Activated T-helper 1 cell treated with Interleukin-2 at 50 U/mL for 16 hours (primary cell): ENCODE measurements around the gene TRAF4.
A peak's percentile ranks its signal among the peaks of the same experiment; 100 is the strongest.
"Not testable (repeated sequence)": the region's sequence is repeated elsewhere in the genome, so short reads cannot be mapped to it uniquely, and the experiment has no call there.

Source experiments
- DNase-seq: peaks from one replicate; pipeline ENCODE4 v3.0.0-alpha.2; 2020; ENCODE audit warnings: low read depth

Gene TRAF4

DNA sequence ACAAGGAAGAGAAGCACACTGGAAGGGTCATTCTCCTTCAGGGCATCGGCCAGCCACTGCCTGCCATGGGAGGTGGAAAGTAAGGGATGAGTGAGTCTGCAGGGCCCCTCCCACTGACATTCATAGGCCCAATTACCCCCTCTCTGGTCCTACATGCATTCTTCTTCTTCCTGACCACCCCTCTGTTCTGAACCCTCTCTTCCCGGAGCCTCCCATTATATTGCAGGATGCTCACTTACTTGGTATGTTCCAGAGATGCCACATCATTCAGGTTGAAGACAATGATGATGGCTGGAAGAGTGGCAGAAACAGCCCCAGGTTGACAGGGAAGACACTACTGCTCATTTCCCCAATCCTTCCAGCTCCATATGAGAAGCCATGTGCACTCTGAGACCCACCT lies 28.6 kb upstream of the TRAF4 start:
- DNase-seq = no peak

DNA sequence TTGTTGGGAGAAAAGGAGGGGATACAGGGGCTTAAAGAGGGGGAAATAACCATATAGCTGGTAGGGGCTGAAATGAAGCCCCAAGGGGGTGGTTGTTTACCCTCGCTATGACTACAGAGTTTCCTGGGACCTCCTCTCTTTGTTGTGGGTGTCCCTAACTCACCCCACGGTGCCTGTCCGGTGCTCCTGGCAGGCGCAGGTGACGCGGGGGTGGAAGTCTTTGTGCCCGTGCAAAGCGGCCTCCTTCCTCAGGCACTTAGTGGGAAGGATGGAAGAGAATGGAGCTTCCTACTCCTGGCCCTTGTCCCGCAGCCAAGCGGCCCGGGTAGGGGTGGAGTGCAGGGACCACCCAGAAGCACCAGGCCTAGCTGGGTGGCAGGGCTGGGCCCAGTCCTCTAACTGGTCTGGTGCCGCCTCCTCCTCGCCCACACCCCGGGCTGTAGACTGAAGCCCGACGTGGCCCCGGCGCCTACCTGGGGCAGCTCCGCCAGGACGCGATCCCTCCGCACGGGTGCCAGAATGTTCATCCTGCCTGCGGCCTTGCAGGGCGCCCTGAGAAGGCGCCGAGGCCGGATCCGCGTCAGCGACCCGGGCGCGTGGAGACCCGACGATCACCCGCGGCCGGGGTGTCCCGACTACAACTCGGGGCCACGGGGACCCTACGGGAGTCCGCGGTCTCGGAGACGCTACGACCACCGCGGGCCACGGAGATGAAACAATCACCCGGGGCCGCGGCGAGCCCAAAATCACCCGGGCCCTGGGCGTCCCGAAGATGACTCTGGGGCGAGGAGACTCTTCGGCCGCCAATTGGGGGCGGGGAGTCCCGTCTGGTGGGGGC lies 26.9 kb upstream of the TRAF4 start:
- DNase-seq = no peak

DNA sequence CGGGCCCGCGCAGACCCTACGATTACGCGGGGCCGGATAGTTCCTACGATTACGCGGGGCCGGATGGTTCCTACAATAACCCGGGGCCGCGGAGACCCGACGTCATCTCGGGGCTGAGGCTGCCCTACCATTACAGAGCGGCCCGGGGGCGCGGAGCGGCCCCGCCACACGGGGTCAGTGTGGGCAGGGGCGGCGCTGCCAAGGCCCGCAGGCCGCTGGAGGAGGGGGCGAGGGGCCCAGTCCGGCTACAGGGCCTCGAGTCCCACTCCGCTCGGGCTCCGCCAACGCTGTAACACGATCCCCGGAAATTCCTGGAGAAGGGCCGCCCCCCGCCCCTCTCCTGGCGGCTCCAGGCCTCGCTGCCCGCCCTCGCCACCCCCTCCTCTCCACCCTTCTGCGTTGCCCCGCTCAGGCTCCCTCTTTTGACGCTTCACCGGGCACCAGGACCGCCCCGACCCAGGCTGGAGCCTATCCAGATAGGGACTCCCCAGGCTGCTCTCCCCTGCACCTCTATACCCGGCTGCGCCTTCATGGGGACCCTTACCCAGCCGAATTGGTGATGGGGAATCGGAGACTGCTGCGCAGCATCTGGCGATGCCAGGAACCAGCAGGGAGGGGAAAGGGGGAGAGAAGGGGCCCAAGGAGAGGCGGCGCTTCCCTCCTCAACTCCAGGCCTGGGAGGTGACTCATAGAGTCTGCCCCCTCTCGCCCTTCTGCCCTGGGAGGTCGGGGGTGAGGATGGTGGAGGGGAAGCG lies 26.1 kb upstream of the TRAF4 start, which contains the start of gene RAB34:
TSS of gene RAB34 (minus strand) at position 291 of the 755 bp plus-strand sequence. CDS start 602 bp downstream, outside the sequence.
- DNase-seq = no peak

DNA sequence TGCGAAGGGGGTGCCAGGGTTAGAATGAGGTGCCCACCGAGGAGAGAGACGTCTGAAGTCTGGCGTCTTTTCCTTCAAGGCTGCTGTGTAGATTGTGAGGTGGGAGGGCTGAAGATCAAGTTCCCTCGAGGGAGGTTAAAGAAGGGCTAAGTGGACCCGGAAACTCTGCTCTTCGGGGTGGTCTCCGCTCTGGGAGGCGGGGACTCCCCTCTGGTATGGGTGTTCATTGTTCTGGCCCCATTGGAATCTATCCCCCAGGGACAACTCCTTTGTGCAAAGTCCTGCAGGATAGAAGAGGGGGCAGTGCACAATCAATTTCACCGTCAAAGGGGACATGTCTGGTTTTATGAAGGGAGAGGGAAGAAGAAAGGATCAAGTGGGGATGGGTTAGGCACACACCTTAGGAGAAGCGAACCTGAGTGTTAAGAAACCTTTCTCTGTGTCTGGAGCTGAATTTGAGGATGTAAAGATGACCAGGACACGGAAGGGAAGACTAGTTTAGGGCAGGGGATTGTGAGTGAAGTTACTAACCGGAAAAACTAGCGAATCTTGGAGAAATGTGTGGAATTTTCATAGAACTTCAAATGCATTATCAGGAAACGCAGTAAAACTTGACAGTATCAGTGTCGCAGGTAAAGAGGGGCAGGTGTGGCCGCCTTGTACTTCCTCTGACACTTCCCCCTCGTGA lies 25.3 kb upstream of the TRAF4 start:
- no peak for DNase-seq

DNA sequence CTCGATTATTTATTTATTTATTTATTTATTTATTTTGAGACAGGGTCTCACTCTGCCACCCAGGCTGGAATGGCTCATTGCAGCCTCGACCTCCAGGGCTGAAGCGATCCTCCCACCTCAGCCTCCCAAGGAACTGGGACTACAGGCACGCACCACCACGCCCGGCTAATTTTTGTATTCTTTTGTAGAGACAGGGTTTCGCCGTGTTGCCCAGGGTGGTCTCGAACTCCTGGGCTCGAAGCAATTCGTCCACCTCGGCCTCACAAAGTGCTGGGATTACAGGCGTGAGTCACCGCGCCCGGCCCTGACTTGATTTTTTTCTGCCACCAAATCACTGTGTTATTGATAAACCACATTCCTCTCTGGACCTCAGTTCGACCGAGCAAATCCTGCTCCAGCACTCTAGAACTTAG lies 24.8 kb upstream of the TRAF4 start:
- no peak for DNase-seq

DNA sequence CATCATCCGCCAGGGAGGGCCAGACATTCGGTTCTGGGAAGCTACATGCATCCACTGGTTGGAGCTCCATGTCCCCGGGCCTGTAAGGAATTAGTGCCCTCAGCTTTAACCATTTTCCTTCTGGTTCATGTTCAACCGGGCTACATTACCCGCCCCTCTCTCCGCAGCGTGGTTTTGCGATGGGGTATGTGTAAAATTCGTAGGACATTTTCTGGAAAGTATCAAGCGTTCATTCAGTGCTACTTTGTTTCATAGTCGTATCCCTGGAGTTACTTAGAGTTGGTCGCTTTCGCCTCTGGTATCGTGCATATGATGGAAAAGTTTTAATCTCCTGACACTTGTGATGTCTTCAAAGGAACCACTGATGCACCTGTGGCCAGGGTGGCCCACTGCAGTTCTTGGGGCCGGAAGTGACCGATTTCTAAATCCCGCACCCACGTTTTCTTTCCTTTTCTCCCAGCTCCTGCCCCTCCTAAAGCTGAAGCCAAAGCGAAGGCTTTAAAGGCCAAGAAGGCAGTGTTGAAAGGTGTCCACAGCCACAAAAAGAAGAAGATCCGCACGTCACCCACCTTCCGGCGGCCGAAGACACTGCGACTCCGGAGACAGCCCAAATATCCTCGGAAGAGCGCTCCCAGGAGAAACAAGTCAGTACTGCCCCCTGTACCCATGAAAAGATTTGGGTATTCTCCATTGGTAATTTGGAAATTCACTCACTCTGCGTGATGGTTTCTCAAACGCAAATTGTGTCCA lies 23.4 kb upstream of the TRAF4 start:
- no peak for DNase-seq

DNA sequence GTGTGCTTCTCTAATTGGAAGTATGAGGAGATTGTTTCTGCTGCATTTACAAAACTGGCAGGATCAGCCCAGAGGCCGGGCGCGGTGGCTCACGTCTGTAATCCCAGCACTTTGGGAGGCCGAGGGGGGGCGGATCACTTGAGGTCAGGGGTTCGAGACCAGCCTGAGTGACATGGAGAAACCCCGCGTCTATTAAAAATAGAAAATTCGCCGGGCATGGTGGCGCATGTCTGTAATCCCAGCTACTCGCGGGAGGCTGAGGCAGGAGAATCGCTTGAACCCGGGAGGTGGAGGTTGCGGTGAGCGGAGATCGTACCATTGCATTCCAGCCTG lies 22.8 kb upstream of the TRAF4 start:
- not testable (repeated sequence) for DNase-seq

DNA sequence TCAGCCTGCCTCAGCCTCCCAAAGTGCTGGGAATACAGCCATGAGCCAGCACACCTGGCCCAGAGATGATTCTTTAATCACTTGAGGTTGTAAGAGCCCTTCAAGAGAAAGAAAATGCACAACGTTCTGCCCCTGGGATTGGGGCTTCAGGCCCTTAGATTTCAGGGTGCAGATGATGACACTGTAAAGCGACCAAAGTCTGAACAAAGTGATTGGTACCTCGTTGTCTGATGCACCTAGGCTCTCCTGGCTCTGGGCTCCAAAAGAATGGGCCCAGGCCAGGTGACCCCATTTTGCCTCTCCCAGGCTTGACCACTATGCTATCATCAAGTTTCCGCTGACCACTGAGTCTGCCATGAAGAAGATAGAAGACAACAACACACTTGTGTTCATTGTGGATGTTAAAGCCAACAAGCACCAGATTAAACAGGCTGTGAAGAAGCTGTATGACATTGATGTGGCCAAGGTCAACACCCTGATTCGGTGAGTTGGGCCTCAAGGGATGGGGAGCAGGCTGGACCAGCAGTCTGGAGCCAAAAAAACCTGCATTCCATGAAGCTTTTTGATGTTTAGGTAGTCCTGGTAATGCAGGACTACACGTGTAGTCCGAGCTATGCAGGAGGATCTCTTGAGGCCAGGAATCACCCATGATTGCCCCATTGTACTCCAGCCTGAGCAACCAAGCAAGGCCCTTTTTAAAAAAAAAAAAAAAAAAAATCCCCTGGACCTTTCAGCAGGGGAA lies 21.2 kb upstream of the TRAF4 start:
- DNase-seq = no peak

DNA sequence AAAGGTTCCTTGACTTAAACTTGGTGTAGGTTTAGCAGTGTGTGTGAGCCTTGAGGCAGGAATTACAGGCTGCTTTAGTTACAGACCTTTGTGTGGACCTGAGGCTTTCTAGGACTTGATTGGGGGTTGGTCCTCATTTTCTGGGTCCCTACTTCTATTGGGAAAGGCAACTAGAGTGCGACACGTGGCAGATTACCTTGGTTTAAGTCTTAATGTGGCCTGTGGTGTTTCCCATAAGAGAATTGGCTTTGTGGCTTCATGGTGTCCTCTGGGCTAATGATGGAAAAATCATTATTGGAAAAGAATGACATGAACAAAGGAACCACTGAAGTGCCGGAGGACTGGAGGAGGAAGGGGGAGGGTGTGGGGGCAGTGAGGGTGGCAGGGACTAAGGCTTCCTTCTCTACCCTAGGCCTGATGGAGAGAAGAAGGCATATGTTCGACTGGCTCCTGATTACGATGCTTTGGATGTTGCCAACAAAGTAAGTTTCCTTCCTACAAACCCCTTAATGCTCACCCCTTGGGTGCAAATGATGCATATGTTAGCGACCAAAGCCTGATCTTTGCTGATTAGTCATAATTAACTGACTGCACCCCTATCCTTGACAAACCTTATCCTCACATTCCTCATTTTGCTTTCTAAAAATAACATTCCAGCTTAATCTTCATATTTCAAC lies 20.5 kb upstream of the TRAF4 start:
- no peak for DNase-seq

DNA sequence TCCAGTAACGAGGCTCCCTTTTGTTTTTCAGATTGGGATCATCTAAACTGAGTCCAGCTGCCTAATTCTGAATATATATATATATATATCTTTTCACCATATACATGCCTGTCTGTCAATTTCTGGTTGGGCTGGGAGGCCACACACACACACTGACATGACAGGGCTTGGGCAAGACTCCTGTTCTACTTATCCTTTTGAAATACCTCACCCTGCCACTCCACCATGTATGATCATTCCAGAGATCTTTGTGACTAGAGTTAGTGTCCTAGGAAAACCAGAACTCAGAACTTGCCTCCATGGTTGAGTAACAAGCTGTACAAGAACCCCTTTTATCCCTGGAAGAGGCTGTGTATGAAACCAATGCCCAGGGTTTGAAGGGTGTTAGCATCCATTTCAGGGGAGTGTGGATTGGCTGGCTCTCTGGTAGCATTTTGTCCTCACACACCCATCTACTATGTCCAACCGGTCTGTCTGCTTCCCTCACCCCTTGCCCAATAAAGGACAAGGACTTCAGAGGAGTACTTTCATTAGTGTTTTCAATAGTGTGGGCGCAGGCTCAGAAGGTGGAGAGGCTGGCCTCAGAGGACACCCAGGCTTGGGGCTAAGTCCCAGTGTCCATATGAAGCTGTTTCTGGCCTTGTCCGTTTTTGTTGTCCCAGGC lies 19.8 kb upstream of the TRAF4 start:
- DNase-seq = not testable (repeated sequence)

DNA sequence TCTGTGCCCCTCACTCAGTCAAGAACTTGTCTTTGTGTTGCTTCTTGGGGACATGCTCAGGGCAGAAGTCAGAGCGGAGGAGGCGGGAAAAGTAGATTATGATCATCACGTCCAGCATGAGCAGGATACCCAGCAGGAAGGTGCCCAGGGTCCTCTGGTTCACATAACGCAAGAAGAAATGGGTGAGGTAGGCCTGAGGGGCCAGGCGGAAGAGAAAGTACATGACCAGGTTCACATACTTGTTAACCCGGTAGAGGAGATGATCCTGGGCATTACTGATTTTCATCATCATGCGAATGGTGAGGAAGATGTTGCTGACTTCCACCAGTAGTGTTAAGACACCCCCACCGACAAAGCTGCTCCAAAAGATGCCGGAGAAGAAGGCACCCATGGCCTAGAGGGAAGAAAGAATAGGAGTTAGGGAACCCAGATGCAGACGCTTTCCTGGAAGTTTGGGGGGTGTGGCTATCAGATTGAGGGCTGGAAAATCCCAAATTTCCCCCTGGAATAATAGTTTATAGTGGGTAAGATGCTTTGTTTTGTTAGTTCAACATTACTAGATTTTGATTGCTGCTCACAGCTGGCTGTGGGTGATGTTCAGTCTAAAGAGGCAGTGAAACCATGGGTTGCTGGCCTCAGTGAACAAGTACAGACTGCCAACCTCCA lies 19.2 kb upstream of the TRAF4 start:
- no peak for DNase-seq

DNA sequence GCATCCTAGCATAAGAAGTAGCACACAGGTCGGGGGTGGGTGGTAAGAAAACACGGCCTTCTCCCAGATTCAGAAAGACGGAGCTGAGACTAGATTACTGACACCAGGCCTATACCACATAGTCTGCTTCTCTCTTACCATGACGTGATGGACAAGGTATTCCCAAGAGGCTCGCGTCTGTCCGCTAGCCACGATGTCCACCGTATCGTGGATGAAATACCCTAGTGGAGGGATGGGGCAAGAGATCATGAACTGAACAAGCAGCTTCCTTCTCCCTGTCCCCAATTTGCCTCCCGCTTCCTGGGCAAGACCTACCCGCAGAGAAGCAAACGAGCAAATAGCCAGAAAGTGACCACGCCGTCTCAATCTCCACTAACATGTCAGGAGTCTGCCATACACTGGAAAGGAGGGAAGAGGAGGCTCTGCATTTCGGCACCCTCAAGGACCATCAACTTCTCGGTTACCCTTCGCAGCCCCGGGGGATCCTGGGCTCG lies 18.6 kb upstream of the TRAF4 start:
- DNase-seq = no peak

DNA sequence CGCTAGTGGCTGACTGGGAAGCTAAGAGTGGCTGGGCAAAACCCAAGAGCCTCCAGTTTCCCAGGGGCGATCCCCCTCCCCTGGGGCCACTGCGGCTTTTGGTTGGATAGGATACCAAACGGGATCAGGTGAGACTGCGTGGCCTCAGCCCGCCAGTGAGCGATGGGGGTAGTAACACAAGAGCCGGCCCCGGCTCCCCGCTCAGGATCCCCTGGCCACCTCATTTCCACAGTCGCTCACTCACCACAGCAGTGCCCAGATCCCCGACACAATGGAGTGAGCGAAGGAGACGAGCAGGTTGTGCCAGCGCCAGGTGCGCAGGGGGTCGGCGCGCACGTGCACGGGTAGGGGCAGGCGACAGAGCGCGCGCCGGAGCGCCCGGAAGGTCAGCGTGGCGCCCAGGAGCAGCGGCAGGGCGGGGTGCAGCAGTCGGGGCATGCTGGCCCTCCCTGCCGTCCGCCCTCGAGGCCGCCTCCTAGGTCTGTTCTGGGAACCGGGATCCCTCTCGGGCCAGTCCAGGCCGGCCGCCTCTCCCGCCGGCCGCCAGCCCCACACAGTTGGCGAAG lies 18.1 kb upstream of the TRAF4 start:
- DNase-seq = no peak

DNA sequence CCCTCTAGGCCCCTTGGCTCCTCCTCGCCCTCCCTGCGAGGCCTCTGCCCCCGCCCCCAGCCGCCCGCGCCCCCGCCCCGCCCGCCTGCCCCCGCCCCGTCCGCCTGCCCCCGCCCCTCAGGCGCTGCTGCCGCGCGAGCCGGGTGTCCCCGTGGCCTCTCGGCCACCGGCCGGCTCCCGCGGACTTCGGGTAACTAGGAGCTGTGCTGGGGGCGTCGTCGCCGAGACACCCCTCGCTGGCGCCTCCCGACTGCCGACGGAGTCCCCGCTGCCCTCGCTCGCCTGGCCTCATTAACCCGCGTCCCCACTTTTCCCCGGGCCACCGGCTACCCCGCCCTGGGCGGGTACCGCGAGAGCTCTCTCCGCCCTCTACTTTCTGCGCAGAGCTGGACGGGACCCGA lies 17.6 kb upstream of the TRAF4 start, which contains the start of gene TLCD1:
TSS of gene TLCD1 (minus strand) at position 8 of the 401 bp plus-strand sequence. CDS start 136 bp downstream, outside the sequence.
- peak; percentile 46 for DNase-seq

DNA sequence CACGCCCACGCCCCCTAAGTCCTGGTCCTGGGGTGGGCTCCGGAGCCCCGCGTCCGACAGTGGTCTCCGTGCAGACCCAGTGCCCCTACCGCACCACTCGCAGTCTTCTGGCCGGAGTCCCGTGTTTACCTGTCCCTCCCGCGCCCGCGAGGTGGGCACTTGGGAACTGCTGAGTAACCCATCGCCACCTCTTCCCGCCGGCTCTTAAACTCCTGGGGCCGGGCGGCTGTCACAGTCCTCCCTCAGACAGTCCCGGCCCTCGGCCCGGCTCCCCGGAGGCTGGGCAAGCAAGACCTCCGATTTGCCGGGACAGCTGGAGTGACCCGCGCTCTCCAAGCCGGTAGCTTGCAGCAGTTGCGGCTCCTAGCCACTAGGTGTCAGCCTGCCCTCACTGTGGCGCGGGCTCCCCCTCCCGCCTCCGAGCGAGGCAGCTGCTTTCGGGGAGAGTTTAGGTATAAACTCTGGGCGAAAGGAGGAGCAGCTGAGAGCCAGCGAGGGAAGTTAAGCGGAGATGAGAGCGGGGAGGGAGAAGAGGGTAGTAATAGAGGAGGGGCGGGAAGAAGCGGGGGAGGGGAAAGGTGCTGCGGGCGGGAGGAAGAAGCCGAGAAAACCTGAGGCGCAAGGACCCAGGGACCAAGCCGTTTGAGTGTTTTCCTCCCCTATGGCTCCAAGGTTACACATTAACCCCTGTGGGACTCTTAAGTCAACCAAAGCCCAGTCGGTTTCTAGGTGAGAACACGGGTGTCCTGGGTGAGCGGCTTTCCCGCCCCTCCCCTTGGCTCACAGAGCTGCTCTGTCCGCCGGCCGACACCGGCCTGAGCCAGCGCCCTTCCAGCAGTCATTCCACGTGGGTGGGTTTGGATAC lies 17.0 kb upstream of the TRAF4 start:
- peak; percentile 83 for DNase-seq

DNA sequence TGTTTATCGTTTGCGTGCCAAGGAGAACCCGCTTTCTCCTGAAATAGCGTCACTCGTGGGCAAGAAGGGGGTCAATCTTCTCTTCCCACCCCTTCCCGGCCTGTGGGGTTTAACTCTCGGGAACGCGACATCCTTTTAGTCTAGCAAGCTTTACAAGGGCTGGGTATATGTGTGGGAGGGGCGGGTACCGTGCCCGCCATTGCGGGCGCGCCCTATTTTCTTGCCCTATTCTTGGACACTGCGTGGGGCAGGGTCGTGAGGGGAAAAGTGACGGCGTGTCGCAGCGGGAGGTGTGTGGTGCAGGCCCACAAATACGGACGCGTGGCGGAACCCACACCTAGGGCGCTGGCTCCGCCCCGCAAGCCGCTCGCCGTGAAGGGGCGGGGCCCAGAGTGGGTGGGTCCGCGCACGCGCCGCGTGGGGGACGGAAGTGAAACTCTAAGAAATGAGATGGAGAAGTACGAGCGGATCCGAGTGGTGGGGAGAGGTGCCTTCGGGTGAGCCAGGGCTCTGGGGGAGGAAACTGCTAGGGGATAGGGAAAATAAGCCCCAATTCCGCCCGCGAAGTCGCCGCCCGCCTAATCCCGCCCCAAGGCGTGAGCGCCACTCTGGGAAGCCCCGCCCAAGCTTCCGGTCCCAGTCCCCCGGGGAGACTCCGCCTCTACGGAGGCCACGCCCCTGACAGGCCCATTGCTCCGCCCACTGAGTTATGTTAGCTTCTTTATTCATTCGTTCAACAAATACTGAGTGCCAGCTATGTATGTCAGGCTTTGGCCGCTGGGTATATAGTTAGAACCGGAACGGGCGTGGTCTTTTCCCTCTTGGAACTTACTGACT lies 15.2 kb upstream of the TRAF4 start, which contains the start of gene NEK8:
TSS of gene NEK8 (plus strand) at position 425 of the 837 bp plus-strand sequence. CDS start at position 451, 26 bp downstream.
- DNase-seq = peak; percentile 92

DNA sequence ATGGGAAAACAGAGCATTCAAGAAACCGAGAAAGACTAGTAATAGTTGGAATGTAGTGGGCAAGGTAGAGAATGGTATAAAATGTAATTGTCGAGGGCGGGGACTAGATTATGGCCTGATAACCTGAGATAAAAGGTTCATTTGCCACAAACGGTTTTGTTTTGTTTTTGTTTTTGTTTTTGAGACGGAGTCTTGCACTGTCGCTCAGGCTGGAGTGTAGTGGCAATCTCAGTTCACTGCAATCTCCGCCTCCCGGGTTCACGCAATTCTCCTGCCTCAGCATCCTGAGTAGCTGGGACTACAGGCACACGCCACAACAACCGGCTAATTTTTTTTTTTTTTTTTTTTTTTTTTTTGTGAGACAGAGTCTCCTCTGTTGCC lies 13.9 kb upstream of the TRAF4 start:
- no peak for DNase-seq
